Measurements from ENCODE around the gene PAPPA. TPM values are rescaled to one million over a fixed set of nuclear protein-coding genes. Genes with fewer than 3 reads are reported as not detected.

PAPPA gene
- total RNA-seq, 1 donor from 2014 or later: 0.15 TPM

DNA sequence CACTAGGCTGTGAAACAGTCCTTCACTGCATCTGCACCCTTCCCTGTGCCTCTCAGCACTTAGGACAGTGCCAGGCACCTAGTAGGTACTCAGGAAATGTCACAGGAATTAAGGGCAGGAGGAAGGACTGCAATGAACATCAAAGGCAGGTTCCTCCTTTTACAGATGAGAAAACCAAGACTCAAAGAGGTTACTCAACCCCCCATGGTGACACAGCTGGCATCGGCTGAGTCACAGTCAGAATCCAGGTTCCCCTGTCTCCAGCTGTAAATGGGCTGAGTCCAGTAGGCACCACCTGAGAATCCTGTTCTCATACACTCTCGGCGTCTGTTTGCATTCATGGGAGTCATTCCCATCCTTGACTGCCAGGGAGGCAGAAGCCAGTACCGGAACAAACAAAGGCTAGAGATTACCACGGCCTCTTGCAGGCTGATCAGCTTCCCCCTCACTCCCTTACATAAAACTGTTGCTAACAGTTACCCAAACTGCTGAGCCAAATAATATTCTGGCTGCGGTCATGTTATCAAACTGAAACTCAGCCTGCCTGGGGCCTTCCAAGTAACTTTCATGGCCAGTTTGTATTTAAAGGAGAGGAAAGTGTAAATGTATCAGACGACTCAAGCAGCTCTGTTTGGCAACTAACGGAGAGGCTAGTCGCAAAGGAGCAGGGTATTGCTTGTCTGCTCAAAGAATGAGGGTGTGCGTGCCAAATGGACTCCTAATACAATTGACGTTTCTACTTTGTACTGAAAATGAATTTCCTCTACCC lies 201.7 kb downstream of the PAPPA start:
- no peaks in the 10 kb centered on the region for H3K9me3 Mint-ChIP-seq
- TF ChIP-seq EZH2phosphoT487 (IDR thresholded peaks at IDR 0.05) (no peak), EZH2 (IDR thresholded peaks at IDR 0.05) (no peak)
- TF ChIP-seq, protein P1, sequence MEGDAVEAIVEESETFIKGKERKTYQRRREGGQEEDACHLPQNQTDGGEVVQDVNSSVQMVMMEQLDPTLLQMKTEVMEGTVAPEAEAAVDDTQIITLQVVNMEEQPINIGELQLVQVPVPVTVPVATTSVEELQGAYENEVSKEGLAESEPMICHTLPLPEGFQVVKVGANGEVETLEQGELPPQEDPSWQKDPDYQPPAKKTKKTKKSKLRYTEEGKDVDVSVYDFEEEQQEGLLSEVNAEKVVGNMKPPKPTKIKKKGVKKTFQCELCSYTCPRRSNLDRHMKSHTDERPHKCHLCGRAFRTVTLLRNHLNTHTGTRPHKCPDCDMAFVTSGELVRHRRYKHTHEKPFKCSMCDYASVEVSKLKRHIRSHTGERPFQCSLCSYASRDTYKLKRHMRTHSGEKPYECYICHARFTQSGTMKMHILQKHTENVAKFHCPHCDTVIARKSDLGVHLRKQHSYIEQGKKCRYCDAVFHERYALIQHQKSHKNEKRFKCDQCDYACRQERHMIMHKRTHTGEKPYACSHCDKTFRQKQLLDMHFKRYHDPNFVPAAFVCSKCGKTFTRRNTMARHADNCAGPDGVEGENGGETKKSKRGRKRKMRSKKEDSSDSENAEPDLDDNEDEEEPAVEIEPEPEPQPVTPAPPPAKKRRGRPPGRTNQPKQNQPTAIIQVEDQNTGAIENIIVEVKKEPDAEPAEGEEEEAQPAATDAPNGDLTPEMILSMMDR (IDR thresholded peaks at IDR 0.05): no peak
- H3K36me3 Mint-ChIP-seq: peaks cover 27% of the 10 kb centered on the region
- H3K27ac Mint-ChIP-seq: no peak overlapping the region
- Histone ChIP-seq H3K36me3 (no peaks in the 10 kb centered on the region), H4K20me1 (ENCODE audit: low read depth) (peaks cover 4% of the 10 kb centered on the region), H3F3A (ENCODE audit: low read depth) (peaks cover 10% of the 10 kb centered on the region), H3K4me2 (no peak overlapping the region), H3K27ac (no peak overlapping the region), H3K4me1 (peaks cover 5% of the 10 kb centered on the region), H3K27me3 (no peaks in the 10 kb centered on the region), H2AFZ (replicated peaks) (no peak overlapping the region), H3K4me3 (no peak overlapping the region), H3K9ac (no peak overlapping the region), H3K9me3 (ENCODE audit: low read depth) (no peaks in the 10 kb centered on the region), H3K79me2 (ENCODE audit: low read depth) (no peaks in the 10 kb centered on the region)
- H3K4me1 Mint-ChIP-seq: peaks cover 6% of the 10 kb centered on the region
- H3K27me3 Mint-ChIP-seq (ENCODE audit: insufficient read depth, low read depth): peaks cover 7% of the 10 kb centered on the region
- H3K4me3 Mint-ChIP-seq: no peak overlapping the region
- DNase-seq (ENCODE audit: low spot score): peak; percentile 45

DNA sequence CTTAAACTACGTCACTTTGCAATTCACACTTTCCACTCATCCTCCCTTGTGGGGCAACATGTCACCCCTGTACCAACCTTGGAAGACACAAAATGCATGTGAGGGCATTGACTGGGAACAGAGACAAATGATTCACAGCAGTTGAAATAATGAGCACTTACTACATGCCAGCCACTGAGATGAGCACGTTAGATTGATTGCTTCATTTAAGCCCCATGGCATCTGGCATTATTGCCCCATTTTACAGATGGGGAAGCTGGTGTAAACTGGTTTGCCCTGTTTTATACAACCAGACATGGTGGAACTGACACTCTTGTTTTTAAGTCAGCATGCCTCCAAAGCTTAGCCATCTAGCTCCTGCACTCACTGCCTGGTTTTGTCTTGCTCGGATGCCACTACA lies 204.7 kb downstream of the PAPPA start:
- Histone ChIP-seq H3K4me1 (peaks cover 5% of the 10 kb centered on the region), H3K27ac (no peak overlapping the region), H2AFZ (replicated peaks) (no peak overlapping the region), H3K4me3 (no peak overlapping the region), H3K9ac (no peak overlapping the region), H3K79me2 (ENCODE audit: low read depth) (no peaks in the 10 kb centered on the region), H4K20me1 (ENCODE audit: low read depth) (no peaks in the 10 kb centered on the region), H3F3A (ENCODE audit: low read depth) (peaks cover 10% of the 10 kb centered on the region), H3K4me2 (no peak overlapping the region), H3K9me3 (ENCODE audit: low read depth) (no peaks in the 10 kb centered on the region), H3K27me3 (no peaks in the 10 kb centered on the region), H3K36me3 (no peaks in the 10 kb centered on the region)
- H3K4me1 Mint-ChIP-seq: peaks cover 16% of the 10 kb centered on the region
- H3K36me3 Mint-ChIP-seq: peaks cover 19% of the 10 kb centered on the region
- no peaks in the 10 kb centered on the region for H3K9me3 Mint-ChIP-seq
- DNase-seq (ENCODE audit: low spot score): no peak
- H3K27me3 Mint-ChIP-seq (ENCODE audit: insufficient read depth, low read depth): peaks cover 7% of the 10 kb centered on the region
- no peak overlapping the region for H3K27ac Mint-ChIP-seq
- no peak overlapping the region for H3K4me3 Mint-ChIP-seq
- TF ChIP-seq, protein P1 (IDR thresholded peaks at IDR 0.05): no peak
- TF ChIP-seq EZH2 (IDR thresholded peaks at IDR 0.05): no peak
- no peak for TF ChIP-seq EZH2phosphoT487 (IDR thresholded peaks at IDR 0.05)

DNA sequence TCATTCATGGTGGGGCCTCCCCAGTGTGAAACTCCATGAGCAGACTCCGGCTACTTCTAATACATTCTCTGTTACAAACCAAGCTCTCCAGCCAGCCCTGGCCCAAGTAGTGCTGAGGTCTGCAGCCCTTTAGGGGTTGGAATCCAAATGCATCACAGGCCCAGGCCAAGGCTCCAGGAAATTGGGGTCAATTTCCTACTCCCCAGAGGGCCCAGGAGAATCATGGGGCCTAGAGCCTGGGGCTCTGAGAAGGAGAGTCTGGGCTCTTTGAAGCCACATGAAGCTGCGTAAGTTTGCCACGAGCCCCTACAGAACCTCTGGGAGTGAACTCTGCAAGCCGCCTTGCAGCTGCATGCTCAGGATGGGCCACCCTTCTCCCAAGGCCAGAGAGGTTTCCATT lies 206.4 kb downstream of the PAPPA start:
- Mint-ChIP-seq H3K27me3 (ENCODE audit: insufficient read depth, low read depth) (peaks cover 6% of the 10 kb centered on the region), H3K36me3 (peaks cover 3% of the 10 kb centered on the region), H3K9me3 (no peaks in the 10 kb centered on the region), H3K27ac (no peak overlapping the region), H3K4me3 (no peak overlapping the region), H3K4me1 (peaks cover 16% of the 10 kb centered on the region)
- no peaks in the 10 kb centered on the region for H3K79me2 ChIP-seq (ENCODE audit: low read depth)
- H3K27ac ChIP-seq: no peak overlapping the region
- no peak overlapping the region for H2AFZ ChIP-seq (replicated peaks)
- no peak overlapping the region for H3K4me3 ChIP-seq
- no peak for DNase-seq (ENCODE audit: low spot score)
- no peaks in the 10 kb centered on the region for H3K9me3 ChIP-seq (ENCODE audit: low read depth)
- no peaks in the 10 kb centered on the region for H4K20me1 ChIP-seq (ENCODE audit: low read depth)
- H3F3A ChIP-seq (ENCODE audit: low read depth): peaks cover 10% of the 10 kb centered on the region
- TF ChIP-seq EZH2phosphoT487 (IDR thresholded peaks at IDR 0.05) (no peak), EZH2 (IDR thresholded peaks at IDR 0.05) (no peak)
- TF ChIP-seq, protein P1 (IDR thresholded peaks at IDR 0.05): no peak
- H3K4me1 ChIP-seq: peaks cover 5% of the 10 kb centered on the region
- H3K4me2 ChIP-seq: no peak overlapping the region
- H3K27me3 ChIP-seq: no peaks in the 10 kb centered on the region
- H3K36me3 ChIP-seq: no peaks in the 10 kb centered on the region
- H3K9ac ChIP-seq: no peak overlapping the region

All from neural progenitor cell (in vitro differentiated cells).